SK-N-SH (cell line): Measurements from ENCODE around the gene ZNF74. TPM values are rescaled to one million over a fixed set of nuclear protein-coding genes. Genes with fewer than 3 reads are reported as not detected.
"Not testable (repeated sequence)": the region's sequence is repeated elsewhere in the genome, so short reads cannot be mapped to it uniquely, and the experiment has no call there.

Experiments used
- CTCF ChIA-PET: fragments of 300-600, 350-600 bp; formaldehyde crosslinking; extraction: SDS; loops from one replicate; lab custom pipeline; 2021; lab: Yijun Ruan, JAX
- POLR2A ChIA-PET: fragments of 350-600 bp; sonication (Branson Sonifier 250); formaldehyde crosslinking; extraction: SDS; loops from one replicate; lab custom pipeline; 2020; ENCODE audit warnings: antibody characterized with exemption, inconsistent platforms; lab: Yijun Ruan, JAX
- DNase-seq: peaks from one replicate; pipeline ENCODE4 v3.0.0; 2012
- H2AFZ ChIP-seq: fragments of 200-600 bp; sonication (generic); 2 replicates; pipeline ENCODE4 v1.8.1; 2016; ENCODE audit warnings: antibody characterized with exemption, mild to moderate bottlenecking, low read depth
- H3F3A ChIP-seq: fragments of 200-600 bp; sonication (generic); replicated peaks from 2 replicates; pipeline ENCODE3; 2016; ENCODE audit warnings: antibody characterized with exemption, mild to moderate bottlenecking; ENCODE audit not compliant: insufficient read depth
- H3K27ac ChIP-seq, 2 experiments: fragments of 200-500 bp in 1 of 2; fragments of 200-600 bp in 1 of 2; sonication (Bioruptor generic) in 1 of 2; sonication (generic), shearing (Covaris generic) in 1 of 2; 2 replicates each; pipeline versions ENCODE4 v1.5.1 to v1.6.1; 2014 to 2016; ENCODE audit warnings: low read depth in 2 of 2, inconsistent platforms in 1 of 2, low read length in 1 of 2, mild to moderate bottlenecking in 1 of 2, mixed read lengths in 1 of 2
- H3K27me3 ChIP-seq: fragments of 200-600 bp; sonication (generic), shearing (Covaris generic); 2 replicates; pipeline ENCODE4 v1.6.1; 2016; ENCODE audit warnings: mixed run types; ENCODE audit not compliant: insufficient read depth
- H3K36me3 ChIP-seq, 2 experiments: fragments of 200-500 bp in 1 of 2; fragments of 200-600 bp in 1 of 2; sonication (Bioruptor generic) in 1 of 2; sonication (generic) in 1 of 2; replicated peaks in 1 of 2; 2 replicates each; pipeline versions ENCODE3 to v1.5.1; 2014 to 2016; ENCODE audit warnings: low read length in 1 of 2, mild to moderate bottlenecking in 1 of 2; ENCODE audit not compliant: insufficient read depth in 2 of 2, control insufficient read depth in 1 of 2
- H3K4me1 ChIP-seq, 2 experiments: fragments of 200-500 bp in 1 of 2; fragments of 200-600 bp in 1 of 2; sonication (Bioruptor generic) in 1 of 2; sonication (generic), shearing (Covaris generic) in 1 of 2; 2 replicates each; pipeline versions ENCODE4 v1.5.1 to v1.6.1; 2014 to 2016; ENCODE audit warnings: low read depth in 1 of 2, low read length in 1 of 2, mixed run types in 1 of 2; ENCODE audit not compliant: insufficient read depth in 2 of 2, control insufficient read depth in 1 of 2
- H3K4me2 ChIP-seq: fragments of 200-600 bp; sonication (generic), shearing (Covaris generic); 2 replicates; pipeline ENCODE4 v1.6.1; 2017; ENCODE audit warnings: mixed run types
- H3K4me3 ChIP-seq, 2 experiments: fragments of 200-500 bp in 1 of 2; fragments of 200-600 bp in 1 of 2; sonication (Bioruptor generic) in 1 of 2; sonication (generic), shearing (Covaris generic) in 1 of 2; 2 replicates each; pipeline versions ENCODE4 v1.5.1 to v1.8.1; 2014 to 2016; ENCODE audit warnings: low read depth in 2 of 2, inconsistent platforms in 1 of 2, low read length in 1 of 2, mild to moderate bottlenecking in 1 of 2, mixed read lengths in 1 of 2, moderate library complexity in 1 of 2
- H3K79me2 ChIP-seq: fragments of 200-600 bp; sonication (generic); 2 replicates; pipeline ENCODE4 v1.8.1; 2017; ENCODE audit warnings: mild to moderate bottlenecking; ENCODE audit not compliant: insufficient read depth
- H3K9ac ChIP-seq: fragments of 200-600 bp; sonication (generic); 2 replicates; pipeline ENCODE4 v1.6.1; 2017; ENCODE audit warnings: mixed run types
- H3K9me2 ChIP-seq: fragments of 200-600 bp; sonication (generic); 2 replicates; pipeline ENCODE4 v1.6.1; 2017; ENCODE audit warnings: mixed run types
- H3K9me3 ChIP-seq: fragments of 200-600 bp; sonication (generic); 2 replicates; pipeline ENCODE4 v1.6.1; 2017; ENCODE audit warnings: mixed run types, mild to moderate bottlenecking, moderate library complexity
- H4K20me1 ChIP-seq: fragments of 200-600 bp; sonication (generic); 2 replicates; pipeline ENCODE4 v1.6.1; 2017; ENCODE audit warnings: mild to moderate bottlenecking, mixed run types; ENCODE audit not compliant: insufficient read depth
- CHD2 ChIP-seq: fragments of 150-350 bp; IDR thresholded peaks from 2 replicates; pipeline ENCODE4 v1.6.1; 2018; ENCODE audit warnings: low read length; ENCODE audit not compliant: partially characterized antibody
- EZH2phosphoT487 ChIP-seq: fragments of 200-600 bp; sonication (generic); IDR thresholded peaks from 2 replicates; pipeline ENCODE4 v1.6.1; 2017; ENCODE audit warnings: low read depth, mixed run types, mild to moderate bottlenecking, antibody characterized with exemption, moderate library complexity, borderline replicate concordance
- FOXJ3 ChIP-seq: sonication (generic); formaldehyde crosslinking; IDR thresholded peaks from 2 replicates; pipeline ENCODE4 v1.5.1; 2020; ENCODE audit warnings: mild to moderate bottlenecking, missing genetic modification reagents
- GATA2 ChIP-seq: sonication (generic); formaldehyde crosslinking; IDR thresholded peaks from 2 replicates; pipeline ENCODE4 v1.5.0; 2020; ENCODE audit warnings: mild to moderate bottlenecking, missing genetic modification reagents
- IRF3 ChIP-seq: fragments of 150-350 bp; IDR thresholded peaks from 2 replicates; pipeline ENCODE4 v1.6.1; 2016; ENCODE audit warnings: mild to moderate bottlenecking, low read depth, low read length
- MXI1 ChIP-seq: IDR thresholded peaks from 2 replicates; pipeline ENCODE4 v1.6.1; 2012; ENCODE audit warnings: mild to moderate bottlenecking, low read depth, low read length, improper control_type of control experiment
- NRF1 ChIP-seq: IDR thresholded peaks from 2 replicates; pipeline ENCODE4 v1.6.1; 2012; ENCODE audit warnings: low read depth, mild to moderate bottlenecking, low read length
- REST ChIP-seq: IDR thresholded peaks from 2 replicates; pipeline ENCODE4 v1.6.1; 2012; ENCODE audit warnings: mild to moderate bottlenecking, low read depth, low read length, moderate library complexity
- SMC3 ChIP-seq: IDR thresholded peaks from 2 replicates; pipeline ENCODE4 v1.6.1; 2012; ENCODE audit warnings: low read depth, low read length, improper control_type of control experiment
- TCF12 ChIP-seq: IDR thresholded peaks from 2 replicates; pipeline ENCODE4 v1.4.0; 2012
- ZBTB33 ChIP-seq: IDR thresholded peaks from 2 replicates; pipeline ENCODE4 v1.4.0; 2012; ENCODE audit warnings: low read depth, borderline replicate concordance
- WGBS: methylation state at CpG from one replicate; pipeline ENCODE4 v1.1.6; 2017; ENCODE audit warnings: low lambda C conversion rate; 5-methylcytosine and 5-hydroxymethylcytosine counted together
- polyA plus RNA-seq, 3 experiments: library from polyadenylated mRNA; depleted of rRNA; stranded (reverse); fragments of >200 nt; gene quantifications; 2 replicates each; pipeline ENCODE4 v1.2.3, GENCODE V29; 2012

ZNF74 gene
- polyA plus RNA-seq, 1 of the 3 experiments (the other 2 are of a cell fraction), result 8.0 TPM

GRCh38 chr22:20378110-20378509 lies 15.8 kb upstream of the ZNF74 start:
- Histone ChIP-seq H3F3A (no peaks in the 10 kb centered on the region), H3K9me2 (no peaks in the 10 kb centered on the region), H3K4me2 (no peak overlapping the region), H3K36me3 (no peaks in the 10 kb centered on the region), H3K4me1 (no peaks in the 10 kb centered on the region), H3K9me3 (no peaks in the 10 kb centered on the region), H3K27ac (no peak overlapping the region), H2AFZ (no peak overlapping the region), H3K27me3 (peaks cover 4% of the 10 kb centered on the region; the same call in 1 of the 2 replicates), H3K79me2 (no peaks in the 10 kb centered on the region), H3K4me3 (no peak overlapping the region), H3K9ac (no peak overlapping the region), H4K20me1 (no peaks in the 10 kb centered on the region)
- ChIA-PET CTCF (interaction anchor here (1.0 kb wide), 1 partner anchor 58 kb away, joined by 3 read pairs; the partner anchor contains the start of gene DGCR6L), POLR2A (interaction anchor here (0.6 kb wide), 1 partner anchor 18 kb away, joined by 3 read pairs; no protein-coding TSS in a partner anchor)
- no peak for TF ChIP-seq SMC3
- TF ChIP-seq FOXJ3 (CRISPR knock-in tag), result no peak
- no peak for TF ChIP-seq REST
- 52% methylated on average over 3 of the region's 4 CpGs for WGBS
- no peak for DNase-seq

- H4K20me1 ChIP-seq, result not testable (repeated sequence)
Observed at GRCh38 chr22:20378684-20379083, 15.3 kb upstream of the ZNF74 start.

GRCh38 chr22:20380486-20380885 lies 13.5 kb upstream of the ZNF74 start:
- H3K36me3 ChIP-seq, result no peaks in the 10 kb centered on the region
- peaks cover 4% of the 10 kb centered on the region; the same call in 1 of the 2 replicates for H3K27me3 ChIP-seq
- H3K9me3 ChIP-seq, result no peaks in the 10 kb centered on the region
- H2AFZ ChIP-seq, result no peak overlapping the region
- no peak overlapping the region for H3K4me2 ChIP-seq
- DNase-seq, result no peak
- no peak overlapping the region for H3K9ac ChIP-seq
- ChIA-PET CTCF (no interaction called here), POLR2A (no interaction called here)
- H3K4me1 ChIP-seq, result no peaks in the 10 kb centered on the region
- H3K9me2 ChIP-seq, result no peaks in the 10 kb centered on the region
- 7% methylated on average over 1 of the region's 1 CpG for WGBS
- TF ChIP-seq GATA2 (CRISPR knock-in tag) (no peak), NRF1 (no peak), TCF12 (no peak), FOXJ3 (CRISPR knock-in tag) (no peak), CHD2 (no peak), EZH2phosphoT487 (no peak), MXI1 (no peak), ZBTB33 (no peak), IRF3 (no peak)
- H3K4me3 ChIP-seq, result no peak overlapping the region
- no peaks in the 10 kb centered on the region for H3F3A ChIP-seq
- H3K27ac ChIP-seq, result no peak overlapping the region
- H3K79me2 ChIP-seq, result no peaks in the 10 kb centered on the region
- H4K20me1 ChIP-seq, result no peaks in the 10 kb centered on the region

More at GRCh38 chr22:20378684-20379083, 15.3 kb upstream of the ZNF74 start:
- POLR2A ChIA-PET, H3K36me3 ChIP-seq, H3K9me2 ChIP-seq, H3K27me3 ChIP-seq, H3F3A ChIP-seq, H3K79me2 ChIP-seq, H3K9ac ChIP-seq, CTCF ChIA-PET, H3K4me1 ChIP-seq, H2AFZ ChIP-seq, H3K4me2 ChIP-seq, DNase-seq, H3K9me3 ChIP-seq, H3K27ac ChIP-seq, H3K4me3 ChIP-seq: not testable (repeated sequence)
- 79% methylated on average over 5 of the region's 5 CpGs for WGBS
